HEK293T (cell line): ENCODE data around the gene OR10A3.

Experiments used
- CTBP1 ChIP-seq: fragments of 450-650 bp; IDR thresholded peaks from 2 replicates; pipeline ENCODE4 v1.6.1; 2016; ENCODE audit warnings: borderline replicate concordance
- ELF4 ChIP-seq: fragments of 450-650 bp; IDR thresholded peaks from 2 replicates; pipeline ENCODE4 v1.6.1; 2017; ENCODE audit warnings: antibody characterized with exemption
- FOXA1 ChIP-seq: fragments of 450-650 bp; IDR thresholded peaks from 2 replicates; pipeline ENCODE4 v1.6.1; 2016; ENCODE audit warnings: mild to moderate bottlenecking
- FOXK2 ChIP-seq: fragments of 450-650 bp; IDR thresholded peaks from 2 replicates; pipeline ENCODE4 v1.6.1; 2016; ENCODE audit warnings: mild to moderate bottlenecking
- FOXM1 ChIP-seq: fragments of 450-650 bp; IDR thresholded peaks from 2 replicates; pipeline ENCODE4 v1.6.1; 2017; ENCODE audit warnings: mild to moderate bottlenecking, borderline replicate concordance
- SP1 ChIP-seq: fragments of 450-650 bp; IDR thresholded peaks from 2 replicates; pipeline ENCODE4 v1.6.1; 2017
- SUZ12 ChIP-seq: fragments of 450-650 bp; IDR thresholded peaks from 2 replicates; pipeline ENCODE4 v1.6.1; 2016; ENCODE audit warnings: mild to moderate bottlenecking

GRCh38 chr11:7974668-7975067 lies 33.2 kb upstream of the OR10A3 start:
- TF ChIP-seq FOXK2 (no peak), SP1 (no peak), ELF4 (no peak), CTBP1 (no peak), FOXA1 (no peak), FOXM1 (no peak), SUZ12 (no peak)
